Measurements from ENCODE around the gene KIF26B.
"Not testable (repeated sequence)": the region's sequence is repeated elsewhere in the genome, so short reads cannot be mapped to it uniquely, and the experiment has no call there.

Gene KIF26B

DNA sequence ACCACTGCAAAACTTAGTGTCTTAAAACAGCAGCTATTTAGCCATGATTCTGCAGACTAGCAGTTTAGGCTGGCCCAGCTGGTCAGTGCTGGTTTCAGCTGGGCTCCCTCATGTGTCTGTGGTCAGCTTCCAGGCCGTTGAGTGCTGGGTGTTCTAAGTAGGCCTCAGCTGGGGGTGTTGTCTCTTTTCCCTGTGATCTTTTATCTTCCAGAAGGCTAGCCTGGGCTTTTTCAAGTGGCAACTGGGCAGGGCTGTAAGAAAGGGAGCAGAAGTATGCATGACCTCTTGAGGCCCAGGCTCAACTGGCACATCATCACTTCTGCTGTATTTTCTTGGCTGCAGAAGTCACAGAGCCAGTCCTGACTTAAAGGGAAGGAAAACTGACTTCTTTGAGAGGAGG, 136.1 kb downstream of the KIF26B start:
- DNase-seq: no peak

DNA sequence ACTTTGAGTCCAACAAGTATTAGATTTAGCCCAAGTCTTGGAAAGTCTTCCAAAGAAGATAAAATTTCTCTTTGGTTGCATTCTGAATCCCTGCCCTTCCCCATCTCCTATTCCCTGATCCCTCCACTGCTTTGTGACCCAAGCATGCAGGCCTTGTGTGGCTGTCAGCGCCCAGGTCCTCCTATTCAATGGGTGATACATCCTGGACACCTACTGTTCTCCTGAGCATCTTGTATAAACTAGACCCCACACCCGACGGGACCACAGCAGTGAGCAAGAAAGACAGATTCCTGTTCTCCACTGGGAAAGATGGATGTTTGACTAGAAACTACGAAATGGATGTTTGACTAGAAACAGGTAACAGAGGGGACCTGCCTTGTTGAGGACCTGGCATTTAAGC, 136.6 kb downstream of the KIF26B start:
- no peak for DNase-seq

DNA sequence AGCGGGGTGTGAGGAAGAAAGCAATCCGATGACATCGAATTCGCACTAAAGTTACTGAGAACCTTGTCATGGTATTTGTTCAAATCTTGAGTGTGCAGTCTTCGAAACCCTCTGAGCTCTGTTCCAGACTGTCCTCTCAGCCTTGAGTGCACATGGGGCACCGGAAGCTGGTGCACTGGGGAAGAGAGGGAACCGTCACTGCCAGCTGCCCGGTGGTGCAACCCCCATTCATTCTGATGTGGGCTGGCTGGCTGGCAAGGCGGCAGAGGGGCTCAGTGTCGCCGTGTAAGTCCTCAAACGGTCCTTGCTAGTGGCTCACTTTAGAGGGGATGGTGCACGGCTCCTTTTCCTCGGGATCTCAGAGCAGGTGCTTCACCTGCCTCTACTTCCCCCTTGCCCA, 137.4 kb downstream of the KIF26B start:
- DNase-seq: no peak

DNA sequence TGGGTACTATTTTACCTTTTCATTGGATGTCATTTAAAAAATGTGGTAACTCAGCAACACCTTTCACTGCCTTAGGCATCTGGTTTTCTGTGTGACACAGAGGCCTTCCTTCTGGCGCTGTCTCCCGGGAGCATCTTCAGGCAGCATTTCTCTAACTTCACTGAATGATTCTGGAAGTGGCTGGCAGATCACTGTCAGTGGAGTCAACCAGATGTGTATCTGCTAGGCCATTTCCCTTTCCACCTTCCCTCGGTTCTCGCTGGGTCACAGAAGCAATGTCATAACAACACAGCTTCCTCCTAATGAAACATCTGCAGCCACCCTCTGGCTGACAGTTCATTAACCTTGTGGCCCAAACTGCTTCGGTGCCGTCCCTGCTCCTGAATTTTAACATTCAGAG, 137.8 kb downstream of the KIF26B start:
- no peak for DNase-seq

DNA sequence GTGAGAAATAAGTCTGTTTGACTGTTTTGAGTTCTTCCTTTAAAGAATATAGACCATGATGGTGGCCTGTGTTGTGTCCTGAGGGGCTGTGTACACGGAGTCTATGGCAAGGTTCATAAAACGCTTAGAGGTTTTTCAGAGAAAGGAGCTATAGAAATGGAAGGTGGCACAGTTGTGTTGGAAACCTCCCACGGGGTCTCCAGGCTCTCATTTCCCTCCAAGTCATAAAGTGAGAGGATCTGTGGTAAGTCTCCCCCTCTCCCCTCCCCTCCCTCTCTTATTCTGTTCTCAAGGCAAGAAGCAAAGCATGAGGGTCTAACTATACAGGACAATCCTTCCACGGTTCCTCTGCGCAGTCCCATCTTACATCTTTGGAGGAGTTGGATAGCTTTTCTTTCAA, 139.2 kb downstream of the KIF26B start:
- DNase-seq: no peak

DNA sequence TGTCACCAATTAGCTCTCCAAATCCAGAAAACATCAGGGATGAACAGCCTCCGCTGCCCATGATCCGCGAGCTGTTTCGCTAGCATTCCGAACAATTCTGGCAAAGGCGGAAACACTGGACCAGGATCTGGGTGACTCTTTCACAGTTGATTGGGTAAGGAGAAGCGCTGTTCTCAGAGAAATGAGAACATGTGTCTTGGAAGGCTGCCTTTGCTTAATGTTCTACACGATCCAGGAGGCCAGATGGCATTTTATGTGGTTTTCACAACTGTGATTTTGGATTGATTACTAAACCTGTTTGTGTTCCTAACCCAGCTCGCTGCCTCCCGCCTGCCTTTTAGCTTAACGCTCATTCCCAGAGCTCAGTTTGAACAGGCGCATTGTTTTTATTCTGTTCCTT, 144.0 kb downstream of the KIF26B start:
- DNase-seq: no peak

DNA sequence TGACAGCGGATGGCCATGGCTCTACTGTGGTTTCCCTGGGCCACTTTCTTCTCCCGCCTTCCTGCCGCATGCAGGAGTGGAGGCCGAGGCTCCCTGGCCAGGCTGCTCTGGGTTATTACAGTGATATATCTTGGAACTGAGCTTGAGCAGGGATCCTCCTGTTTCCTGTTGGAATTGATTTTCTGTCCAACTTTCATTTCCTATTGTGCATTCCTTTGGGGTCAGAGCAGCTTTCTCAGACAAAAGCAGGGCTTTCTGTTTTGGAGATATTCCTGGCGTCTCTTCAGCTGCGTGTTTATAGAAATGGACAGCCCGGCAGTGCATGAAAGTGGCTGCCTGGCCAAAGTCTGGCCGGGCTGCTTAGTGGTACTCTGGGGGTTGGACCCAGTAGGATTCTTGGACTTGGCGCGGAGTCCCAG, 146.4 kb downstream of the KIF26B start:
- no peak for DNase-seq

DNA sequence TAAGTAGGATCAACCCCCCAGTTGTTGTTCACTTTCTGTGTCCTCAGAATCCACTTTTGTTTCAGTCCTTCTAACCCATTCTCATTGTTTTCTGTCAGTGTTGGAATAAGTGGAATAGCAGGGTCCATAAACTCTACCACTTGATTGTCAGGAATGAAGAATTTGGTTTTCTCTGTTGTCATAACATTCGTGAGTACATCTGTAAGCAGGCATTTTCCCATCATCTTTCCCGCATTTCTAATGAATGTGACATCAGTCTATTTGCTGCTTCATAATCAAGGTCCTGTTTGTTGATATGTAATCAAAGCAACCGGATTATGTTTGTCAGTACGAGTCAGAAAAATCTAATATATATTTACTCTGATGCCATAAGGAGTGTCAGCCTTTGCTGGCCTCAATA, 147.1 kb downstream of the KIF26B start:
- DNase-seq: no peak

DNA sequence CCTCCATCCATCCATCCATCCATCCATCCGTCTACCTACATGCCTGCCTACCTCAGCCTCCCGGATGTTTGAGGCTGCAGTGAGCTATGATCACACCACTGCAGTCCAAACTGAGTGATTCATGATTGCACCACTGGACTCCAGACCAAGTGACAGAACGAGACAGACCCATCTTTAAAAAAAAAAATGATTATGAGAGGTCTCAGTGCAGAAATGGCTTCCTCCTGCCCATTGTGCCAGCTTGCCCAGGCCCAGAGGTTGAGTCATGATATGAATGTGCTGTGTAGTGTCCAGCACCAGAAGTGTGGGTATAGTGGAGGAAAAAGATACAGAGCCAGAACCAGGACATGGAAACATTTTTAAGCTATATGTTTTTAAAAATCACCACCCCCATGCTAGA, 149.9 kb downstream of the KIF26B start:
- DNase-seq: no peak

DNA sequence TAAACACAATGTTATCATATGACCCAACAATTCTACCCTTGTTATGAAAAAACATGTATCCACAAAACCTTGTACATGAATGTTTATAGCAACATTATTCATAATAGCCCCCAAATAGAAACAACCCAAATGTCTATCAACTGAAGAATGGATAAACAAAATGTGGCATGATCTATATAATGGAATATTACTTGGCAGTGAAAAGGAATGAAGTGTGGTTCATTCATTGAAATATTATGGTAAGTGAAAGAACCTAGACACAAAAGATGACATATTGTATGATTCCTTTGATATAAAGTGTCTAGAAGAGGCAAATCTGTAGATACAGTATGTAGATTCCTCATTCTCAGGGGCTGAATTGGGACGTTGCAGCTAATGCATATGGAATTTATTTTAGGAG, 151.2 kb downstream of the KIF26B start:
- DNase-seq: no peak

DNA sequence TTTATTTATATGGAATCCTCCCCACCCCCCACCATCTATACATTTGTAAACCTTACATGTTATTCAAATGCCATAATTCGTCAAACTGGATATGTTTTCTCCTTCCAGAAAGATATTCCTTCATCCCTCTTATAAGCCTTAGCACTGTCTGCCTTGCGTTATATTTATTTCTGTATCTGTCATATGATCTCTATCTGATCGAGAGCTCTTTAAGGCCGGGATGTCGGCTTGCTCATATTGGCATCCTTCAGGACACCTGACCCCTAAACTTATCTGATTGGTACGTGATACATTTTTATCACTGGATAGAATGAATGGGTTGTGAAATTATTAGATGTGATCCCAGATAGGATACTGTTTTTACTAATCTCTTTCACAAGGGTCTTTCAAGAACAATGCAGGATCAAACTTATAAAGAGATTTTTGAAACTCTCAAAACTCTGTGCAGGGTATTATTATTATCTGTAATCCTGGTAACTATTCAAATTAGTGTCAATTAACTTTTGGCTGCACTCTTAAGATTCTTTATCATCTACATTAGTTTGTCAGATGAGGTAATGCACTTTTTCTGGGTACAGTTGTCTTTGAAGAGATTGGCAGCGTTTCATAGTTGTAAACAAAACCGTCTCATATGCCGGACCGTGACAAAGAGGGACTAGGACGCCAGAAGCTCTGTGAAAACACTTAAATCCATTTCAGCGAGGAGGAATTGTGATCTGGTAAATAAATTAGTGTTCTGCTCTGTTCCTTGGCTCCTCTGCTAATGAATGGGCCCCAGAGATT, 152.0 kb downstream of the KIF26B start:
- DNase-seq: no peak

DNA sequence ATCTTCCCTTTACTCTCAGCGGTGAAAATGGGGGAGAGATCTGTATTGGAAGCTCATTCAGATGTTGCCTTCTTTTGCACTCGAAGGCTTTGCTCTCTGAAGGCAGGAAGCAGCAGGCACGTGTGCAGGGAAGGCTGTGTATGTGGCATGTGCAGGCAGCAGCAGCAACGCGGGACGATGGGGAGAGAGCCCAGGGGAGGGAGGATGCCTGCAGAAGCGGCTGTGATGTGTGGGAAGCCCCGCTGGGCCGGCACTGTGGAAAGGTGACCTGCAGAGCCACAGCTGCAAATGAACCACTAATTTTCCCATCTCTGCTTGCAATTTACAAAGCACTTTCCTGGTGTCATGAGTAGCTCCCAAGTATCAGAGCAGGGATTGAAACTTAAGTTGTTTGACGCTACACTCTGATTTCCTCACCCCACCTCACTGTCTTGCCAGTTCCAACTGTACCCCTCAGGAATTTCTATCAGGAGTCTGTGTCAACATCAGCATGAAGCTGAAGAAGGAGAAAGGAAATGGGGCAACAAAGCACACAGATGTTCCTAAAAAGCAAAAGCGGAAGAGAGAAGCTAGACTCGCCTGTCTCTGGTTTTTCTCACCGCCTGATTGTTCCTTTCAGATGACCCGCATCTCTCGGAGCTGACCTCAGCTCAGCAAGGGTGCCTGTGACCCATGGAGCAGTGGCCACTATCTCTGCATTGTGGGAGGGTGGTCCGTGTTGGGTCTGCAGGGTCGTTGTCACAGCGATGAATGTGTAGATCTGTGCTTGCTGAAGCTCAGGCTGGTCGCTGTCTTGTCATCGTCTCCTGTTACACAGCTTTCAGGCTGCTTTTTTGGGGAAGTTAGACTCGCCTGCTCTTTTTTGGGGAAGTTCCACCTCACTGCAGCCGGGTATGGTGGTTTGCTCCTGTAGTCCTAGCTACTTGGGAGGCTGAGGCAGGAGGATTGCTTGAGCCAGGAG, 156.1 kb downstream of the KIF26B start:
- no peak for DNase-seq

DNA sequence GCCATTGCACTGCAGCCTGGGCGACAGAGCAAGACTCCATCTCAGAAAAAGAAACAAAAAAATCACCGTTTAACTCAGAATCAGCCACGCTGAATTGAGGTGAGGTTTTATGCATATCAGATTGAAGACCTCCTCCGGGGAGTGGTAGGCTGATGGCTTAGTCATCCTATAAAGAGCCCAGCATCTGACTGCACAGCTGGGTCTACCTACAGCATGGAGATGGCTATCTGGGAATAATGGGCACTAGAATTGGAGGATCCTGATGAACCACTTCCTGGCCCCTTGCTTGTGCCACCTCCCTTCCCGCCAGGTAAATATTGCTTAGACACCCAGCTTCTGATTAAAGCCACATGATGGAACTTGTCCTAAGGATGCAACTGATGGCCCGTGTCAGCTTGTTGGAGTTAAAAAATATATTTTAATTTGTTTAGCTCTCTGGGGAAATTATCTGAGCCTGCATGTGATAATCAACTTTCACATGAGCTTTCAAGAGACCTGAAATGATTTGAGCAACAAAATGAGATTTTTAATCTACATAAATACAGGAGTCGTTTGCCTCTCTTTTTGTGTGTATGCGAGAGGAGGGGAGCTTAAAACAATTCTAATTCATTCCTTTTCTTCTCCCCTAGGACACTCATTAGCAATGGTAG, 157.2 kb downstream of the KIF26B start:
- DNase-seq: no peak

DNA sequence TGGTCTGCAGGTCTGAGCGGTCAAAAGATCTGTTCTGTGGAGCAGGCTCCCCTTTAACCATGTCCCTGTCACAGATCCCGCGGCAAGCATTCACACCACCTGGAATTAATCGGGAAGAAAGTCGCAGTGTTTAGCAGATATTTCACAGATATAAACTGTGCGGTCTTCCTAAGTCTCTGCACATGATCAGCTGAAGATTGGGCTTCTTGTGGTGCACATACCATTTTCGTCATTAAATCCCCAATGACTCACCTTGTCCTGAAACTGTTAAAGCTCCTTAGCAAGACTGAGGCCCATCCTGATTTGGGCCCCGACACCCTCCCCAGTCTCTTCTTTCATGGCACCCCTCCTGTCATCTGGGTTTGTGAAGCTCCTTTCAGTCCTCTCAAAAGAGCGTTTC, 158.8 kb downstream of the KIF26B start:
- no peak for DNase-seq

DNA sequence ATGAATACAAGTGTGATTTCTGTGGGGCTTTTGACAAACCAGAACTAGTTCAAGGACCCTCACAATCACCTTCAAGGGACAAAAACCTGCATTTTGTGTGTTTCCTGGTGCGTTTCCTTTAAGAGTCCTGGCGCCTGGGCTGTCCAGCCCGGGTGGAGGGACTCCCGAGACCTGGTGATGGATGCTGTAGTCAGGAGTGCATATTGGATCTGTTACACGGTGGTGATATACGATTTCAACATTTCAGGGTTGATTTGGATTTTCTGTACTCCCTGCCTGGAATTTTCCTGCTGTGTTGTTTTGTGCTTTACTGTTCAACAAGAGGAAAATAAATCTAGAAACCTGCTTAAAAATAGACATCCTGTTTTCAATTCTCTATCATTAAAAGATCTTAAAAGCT, 162.0 kb downstream of the KIF26B start:
- no peak for DNase-seq

DNA sequence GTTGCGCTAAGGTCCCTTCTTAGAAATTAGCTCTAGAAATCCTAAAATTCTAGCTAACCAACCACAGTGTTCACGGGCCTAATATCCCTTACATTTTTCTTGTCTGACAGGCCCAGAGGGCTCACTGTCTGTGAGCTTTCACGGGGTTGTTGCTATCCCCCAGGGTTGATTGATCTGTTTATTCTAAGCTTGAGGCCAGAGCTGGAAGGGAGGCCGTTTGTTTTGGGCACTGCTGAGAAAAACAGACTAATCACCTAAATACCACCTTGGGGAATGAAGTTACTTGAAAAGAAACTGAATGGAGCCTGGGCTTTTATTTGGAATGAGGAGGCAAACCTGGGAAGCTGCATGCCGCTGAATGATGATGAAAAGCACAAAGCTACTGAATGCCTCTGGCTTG, 162.4 kb downstream of the KIF26B start:
- no peak for DNase-seq

DNA sequence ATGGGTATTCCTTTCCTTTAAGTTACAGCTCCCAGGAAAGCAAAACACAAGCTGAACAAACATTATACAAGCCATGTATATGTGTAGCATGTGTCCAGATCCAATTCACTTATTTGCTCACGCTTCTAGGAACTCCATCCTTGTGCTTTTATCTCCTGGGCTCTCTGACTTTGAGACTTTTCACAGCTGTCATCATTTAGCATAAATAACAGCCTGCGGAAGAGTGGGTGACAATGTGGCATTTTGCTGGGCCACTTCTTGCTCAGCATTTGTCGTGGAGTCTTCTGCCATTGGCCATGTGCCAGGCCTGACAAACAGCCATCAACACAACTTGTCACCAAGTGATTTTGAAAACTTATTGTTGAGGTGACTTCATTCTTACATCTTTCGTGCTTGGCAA, 164.3 kb downstream of the KIF26B start:
- no peak for DNase-seq

DNA sequence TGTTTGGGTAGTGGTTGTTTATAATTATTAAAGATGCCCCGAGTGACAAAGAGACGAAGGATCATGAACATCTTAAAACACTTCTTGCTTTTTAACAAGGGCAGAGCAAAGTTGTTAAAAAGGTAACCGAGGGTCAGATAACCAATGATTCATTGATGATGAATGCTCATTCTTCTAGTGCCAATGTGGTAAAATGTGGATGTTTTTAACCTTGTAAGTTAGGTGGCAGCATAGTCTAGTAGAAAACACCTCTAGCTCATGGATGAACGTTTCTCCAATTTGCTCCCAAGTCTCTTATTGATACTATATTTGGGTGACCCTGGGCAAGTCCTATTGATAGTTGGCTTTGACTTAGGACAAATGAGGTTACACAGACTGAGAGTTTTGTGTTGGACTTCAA, 167.9 kb downstream of the KIF26B start:
- DNase-seq: no peak

DNA sequence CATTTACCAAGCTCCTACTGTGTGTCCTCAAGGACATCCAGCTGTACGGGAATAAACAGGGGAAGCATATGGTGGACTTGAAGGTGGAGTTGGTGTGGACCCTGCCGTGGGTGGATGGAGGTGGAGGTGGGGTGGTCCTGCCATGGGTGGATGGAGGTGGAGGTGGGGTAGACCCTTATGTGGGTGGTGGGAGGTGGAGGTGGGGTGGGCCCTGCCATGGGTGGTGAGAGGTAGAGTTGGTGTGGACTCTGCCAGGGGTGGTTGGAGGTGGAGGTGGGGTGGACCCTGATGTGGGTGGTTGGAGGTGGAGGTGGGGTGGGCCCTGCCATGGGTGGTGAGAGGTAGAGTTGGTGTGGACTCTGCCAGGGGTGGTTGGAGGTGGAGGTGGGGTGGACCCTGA, 169.0 kb downstream of the KIF26B start:
- not testable (repeated sequence) for DNase-seq

DNA sequence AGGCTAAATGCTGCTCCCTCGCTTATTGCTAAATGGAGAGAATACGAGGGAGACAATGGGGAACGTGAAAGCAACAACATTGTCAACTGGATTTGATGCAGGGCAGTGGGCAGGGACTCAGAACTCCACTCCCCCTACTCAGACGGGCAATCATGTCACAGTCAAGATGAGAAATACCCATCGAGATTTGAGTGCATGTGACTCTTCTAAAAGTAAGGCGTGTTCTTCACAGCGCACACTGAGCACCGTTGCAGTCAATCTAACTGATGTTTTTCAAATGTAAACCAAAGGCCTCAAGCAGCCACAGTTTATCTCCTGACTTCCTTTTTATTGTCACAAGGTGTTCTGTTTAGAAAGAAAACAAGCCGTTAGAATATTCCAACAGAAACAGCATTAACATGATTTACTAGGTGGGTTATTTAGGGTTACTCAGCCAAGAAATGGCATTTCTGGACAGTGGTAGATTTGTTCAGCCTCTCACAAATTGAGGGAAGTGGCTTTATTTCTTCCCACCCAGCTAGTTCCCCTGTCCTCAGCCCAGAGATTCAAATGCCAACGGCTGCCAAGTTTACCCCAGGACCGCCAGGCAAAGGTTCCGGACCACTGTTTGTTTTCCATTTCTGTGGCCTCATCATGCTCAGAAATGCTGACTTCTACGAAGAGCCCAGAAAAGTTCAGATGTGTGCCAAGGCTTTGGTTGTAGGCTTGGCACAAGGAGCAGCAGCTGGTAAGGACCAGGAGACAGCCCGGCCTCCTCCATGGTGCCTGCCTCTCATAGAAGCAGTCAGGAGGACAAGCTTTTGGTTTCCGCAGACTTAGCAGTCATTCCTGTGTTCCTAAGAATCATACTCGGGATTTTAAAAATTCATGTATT, 171.4 kb downstream of the KIF26B start:
- DNase-seq: no peak

DNA sequence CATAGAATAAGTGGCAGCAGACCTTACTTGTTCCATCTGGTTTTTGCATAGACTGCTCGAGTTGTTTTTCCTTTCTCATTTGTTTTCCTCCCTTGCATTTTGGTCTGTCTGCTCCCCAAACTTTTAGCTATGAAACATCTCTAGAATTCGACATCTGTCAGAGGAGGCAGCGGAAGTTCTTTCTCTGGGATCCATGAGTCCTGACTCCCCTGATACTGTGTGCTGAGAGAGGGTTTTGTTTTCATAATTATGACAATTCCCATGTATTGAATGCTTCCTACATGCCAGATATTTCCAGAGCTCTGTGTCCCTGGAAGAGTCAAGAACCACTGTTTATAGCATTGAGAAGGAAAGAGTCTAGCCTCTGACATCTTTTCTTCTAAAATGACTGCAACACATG, 172.6 kb downstream of the KIF26B start:
- no peak for DNase-seq

DNA sequence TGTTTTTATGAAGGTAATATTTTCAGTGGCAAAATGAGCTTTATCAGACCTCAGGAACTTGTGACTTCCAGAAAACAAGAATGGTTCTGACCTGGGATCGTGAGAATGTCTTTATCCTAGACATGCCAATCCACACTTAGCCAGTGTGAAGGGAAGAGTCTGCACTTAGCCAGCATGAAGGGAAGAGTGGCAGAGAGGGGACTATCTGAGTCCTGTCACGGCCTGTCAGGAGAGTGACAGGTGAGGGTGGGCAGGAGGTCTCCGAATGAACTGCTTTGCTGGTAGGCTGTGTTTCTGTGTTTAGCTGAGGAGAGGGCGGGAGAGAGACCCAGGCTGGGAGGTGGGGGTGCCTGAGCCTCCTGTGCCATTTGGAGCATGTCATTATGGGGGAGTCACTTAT, 173.1 kb downstream of the KIF26B start:
- DNase-seq: no peak

DNA sequence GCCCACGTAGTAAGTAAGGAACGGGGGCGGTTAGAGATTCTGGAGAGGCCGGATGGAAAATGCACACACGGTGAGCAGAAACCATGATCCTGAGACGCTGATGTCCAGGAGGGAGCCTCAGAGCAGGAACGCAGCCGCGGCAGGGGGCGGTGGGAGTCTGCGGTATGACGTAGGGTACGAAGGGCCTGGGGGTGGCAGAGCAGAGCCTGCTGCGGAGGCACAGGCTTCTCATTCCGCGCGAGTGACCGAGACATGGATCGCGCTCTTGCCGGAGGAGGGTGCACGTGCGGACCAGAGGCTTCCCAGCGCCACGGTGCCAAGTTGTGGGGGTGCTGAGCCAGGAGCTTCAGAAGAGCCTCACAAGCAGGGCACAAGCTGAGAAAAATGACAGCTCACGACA, 176.2 kb downstream of the KIF26B start:
- DNase-seq: no peak
